Lower lobe of right lung (tissue), 2 donors: ENCODE data around the gene TSSK3. TPM values are rescaled to one million over a fixed set of nuclear protein-coding genes. Genes with fewer than 3 reads are reported as not detected.
"Not testable (repeated sequence)": the region's sequence is repeated elsewhere in the genome, so short reads cannot be mapped to it uniquely, and the experiment has no call there.

Source experiments
- ATAC-seq, 2 donors: fragments of 200-7000 bp; cut with Tn5 transposase; one replicate each; pipeline ENCODE4 v1.9.1; 2020 to 2022; ENCODE audit warnings: mild to moderate bottlenecking in 2 of 2, moderate library complexity in 2 of 2
- DNase-seq: peaks from one replicate; pipeline ENCODE4 v3.0.0-alpha.2; 2020
- H3K27ac ChIP-seq: fragments of 200-600 bp; one replicate; pipeline ENCODE4 v1.8.0; 2022
- H3K27me3 ChIP-seq: fragments of 200-600 bp; one replicate; pipeline ENCODE4 v1.8.0; 2022; ENCODE audit warnings: low read depth
- H3K36me3 ChIP-seq: fragments of 200-600 bp; one replicate; pipeline ENCODE4 v1.8.0; 2022; ENCODE audit warnings: mild to moderate bottlenecking
- H3K4me1 ChIP-seq: fragments of 200-600 bp; one replicate; pipeline ENCODE4 v1.8.0; 2022
- H3K4me3 ChIP-seq: fragments of 200-600 bp; one replicate; pipeline ENCODE4 v1.8.0; 2022; ENCODE audit warnings: mild to moderate bottlenecking
- H3K9me3 ChIP-seq: fragments of 200-600 bp; one replicate; pipeline ENCODE4 v1.8.0; 2022
- CTCF ChIP-seq: fragments of 200-600 bp; IDR thresholded peaks from one replicate; pipeline ENCODE4 v1.8.0; 2022; ENCODE audit warnings: antibody characterized with exemption, mild to moderate bottlenecking
- intact Hi-C: fragments of 100-400 bp; cut with DNase I; formaldehyde crosslinking; loops from one replicate; pipeline ENCODE4 v1.11.0; 2022
- total RNA-seq: library from RNA; stranded (reverse); fragmentation: NEBNext Ultra II Directional; extraction: Animal tissue kit (Norgen Biotek cat#: 25700); gene quantifications from one replicate; pipeline ENCODE4 v1.2.1, GENCODE V29; 2021
- donor health status: DM: no; HTN: yes; CAD: no; lungs with severe emphysema.

The TSSK3 gene
- total RNA-seq, 1 donor from 2014 or later: 2.1 TPM

- Histone ChIP-seq H3K27me3 (no peaks in the 10 kb centered on the region), H3K4me1 (peaks cover 41% of the 10 kb centered on the region), H3K4me3 (no peak overlapping the region), H3K9me3 (no peaks in the 10 kb centered on the region), H3K36me3 (no peaks in the 10 kb centered on the region), H3K27ac (no peak overlapping the region)
- intact Hi-C loops: no loop called here
- no peak for TF ChIP-seq CTCF
- ATAC-seq (no peak), DNase-seq (no peak)
Measured at GRCh38 chr1:32353886-32354570, 8.3 kb upstream of the TSSK3 start.

GRCh38 chr1:32355778-32356177 is 6.6 kb upstream of the TSSK3 start:
- intact Hi-C loops, H3K27me3 ChIP-seq: not testable (repeated sequence)

GRCh38 chr1:32356478-32356877 is 5.9 kb upstream of the TSSK3 start:
- Histone ChIP-seq H3K9me3 (no peaks in the 10 kb centered on the region), H3K4me1 (peaks cover 24% of the 10 kb centered on the region), H3K27ac (no peak overlapping the region), H3K4me3 (no peak overlapping the region), H3K36me3 (no peaks in the 10 kb centered on the region), H3K27me3 (no peaks in the 10 kb centered on the region)
- TF ChIP-seq CTCF: no peak
- ATAC-seq (no peak), DNase-seq (no peak)
- intact Hi-C loops: no loop called here

More at GRCh38 chr1:32355778-32356177, 6.6 kb upstream of the TSSK3 start:
- H3K9me3 ChIP-seq, ATAC-seq, H3K4me3 ChIP-seq, H3K27ac ChIP-seq, DNase-seq, H3K36me3 ChIP-seq: not testable (repeated sequence)
- peaks cover 23% of the 10 kb centered on the region for H3K4me1 ChIP-seq

GRCh38 chr1:32357614-32358013 is 4.7 kb upstream of the TSSK3 start:
- no peak for DNase-seq
- TF ChIP-seq CTCF: no peak
- no peaks in the 10 kb centered on the region for H3K27me3 ChIP-seq
- intact Hi-C loops: no loop called here
- H3K4me1 ChIP-seq: peaks cover 27% of the 10 kb centered on the region
- no peak overlapping the region for H3K4me3 ChIP-seq
- no peak for ATAC-seq
- H3K36me3 ChIP-seq: no peaks in the 10 kb centered on the region
- no peak overlapping the region for H3K27ac ChIP-seq
- H3K9me3 ChIP-seq: no peaks in the 10 kb centered on the region

- no peak overlapping the region for H3K27ac ChIP-seq
- H3K4me1 ChIP-seq: peaks cover 20% of the 10 kb centered on the region
- H3K27me3 ChIP-seq: no peaks in the 10 kb centered on the region
- ATAC-seq: no peak
- intact Hi-C loops: no loop called here
- no peak for DNase-seq
- H3K4me3 ChIP-seq: no peak overlapping the region
- H3K9me3 ChIP-seq: no peaks in the 10 kb centered on the region
- TF ChIP-seq CTCF: no peak
- peaks cover 2% of the 10 kb centered on the region for H3K36me3 ChIP-seq
Measured at GRCh38 chr1:32358435-32358834, 3.9 kb upstream of the TSSK3 start.

- Histone ChIP-seq H3K27ac (no peak overlapping the region), H3K27me3 (no peaks in the 10 kb centered on the region), H3K36me3 (peaks cover 24% of the 10 kb centered on the region), H3K9me3 (no peaks in the 10 kb centered on the region), H3K4me3 (peak overlapping the region; percentile 44), H3K4me1 (peaks cover 15% of the 10 kb centered on the region)
- ATAC-seq (peak in 1 of 2 donors; percentile 23), DNase-seq (no peak)
- intact Hi-C loops: no loop called here
- TF ChIP-seq CTCF: no peak
Measured at GRCh38 chr1:32361308-32361673, 1.0 kb upstream of the TSSK3 start.
